ENCODE results near the gene GOPC.

The GOPC gene

DNA sequence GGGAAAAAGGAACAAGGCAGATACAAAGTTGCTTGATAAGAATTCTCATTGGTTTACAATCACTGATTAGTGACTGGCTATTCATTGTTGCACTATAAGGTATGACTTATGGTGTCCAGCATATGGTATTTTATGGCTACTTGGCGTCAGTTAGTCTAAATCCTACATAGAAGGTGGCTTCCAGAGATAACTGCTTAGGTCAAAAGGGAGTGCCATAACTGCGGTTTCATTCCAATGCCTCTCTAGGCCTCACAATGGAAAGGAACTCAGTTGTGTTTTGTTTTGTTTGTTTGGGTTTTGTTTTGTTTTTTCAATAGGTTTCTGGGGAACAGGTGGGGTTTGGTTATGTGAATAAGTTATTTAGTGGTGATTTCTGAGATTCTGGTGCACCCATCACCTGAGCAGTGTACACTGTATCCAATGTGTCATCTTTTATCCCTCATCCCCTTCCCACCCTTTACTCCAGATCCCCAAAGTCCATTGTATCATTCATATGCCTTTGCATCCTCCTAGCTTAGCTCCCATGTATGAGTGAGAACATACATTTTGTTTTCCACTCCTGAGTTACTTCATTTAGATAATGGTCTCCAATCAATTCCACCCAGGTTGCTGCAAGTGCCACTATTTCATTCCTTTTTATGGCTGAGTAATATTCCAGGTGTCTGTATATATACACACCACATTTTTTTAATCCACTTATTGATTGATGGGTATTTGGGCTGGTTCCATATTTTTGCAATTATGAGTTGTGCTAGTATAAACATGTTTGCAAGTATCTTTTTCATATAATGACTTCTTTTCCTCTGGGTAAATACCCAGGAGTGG lies 7.0 kb downstream of the GOPC start:
- no peak for DNase-seq

DNA sequence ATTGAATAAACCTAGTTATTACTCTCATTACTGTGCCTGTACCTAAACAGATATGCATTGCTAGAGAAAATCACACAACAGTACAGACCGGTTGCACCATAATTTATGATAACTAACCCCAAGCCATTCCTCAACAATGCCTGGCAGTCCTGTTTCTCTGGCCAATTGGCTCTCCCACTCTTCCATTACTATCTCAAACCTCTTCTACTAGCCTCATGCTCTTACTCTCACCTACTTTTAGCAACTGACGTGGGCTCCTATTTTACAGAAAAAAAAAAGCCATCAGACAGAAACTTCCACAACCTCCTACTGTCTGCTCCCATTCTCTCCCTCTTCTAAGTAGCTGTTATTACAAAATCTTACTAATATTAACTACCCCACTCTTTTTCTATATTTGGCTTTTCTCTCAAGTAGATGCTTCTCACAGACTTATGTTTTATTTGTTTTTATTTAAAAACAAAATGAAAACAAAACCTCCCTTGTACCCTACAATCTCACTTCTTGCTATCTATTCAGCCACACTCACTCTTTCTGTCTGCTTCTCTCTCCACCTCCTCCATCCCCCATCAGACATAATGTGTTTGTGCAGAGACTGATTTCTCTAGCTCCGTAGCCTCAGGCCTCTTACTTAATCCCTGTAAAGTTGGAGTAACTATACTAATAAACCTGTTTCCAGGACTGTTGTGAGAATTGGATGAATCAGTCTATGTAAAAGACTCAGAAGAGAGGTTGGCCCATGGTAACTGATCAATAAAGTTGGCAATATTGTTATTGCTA lies 9.1 kb downstream of the GOPC start:
- no peak for DNase-seq

DNA sequence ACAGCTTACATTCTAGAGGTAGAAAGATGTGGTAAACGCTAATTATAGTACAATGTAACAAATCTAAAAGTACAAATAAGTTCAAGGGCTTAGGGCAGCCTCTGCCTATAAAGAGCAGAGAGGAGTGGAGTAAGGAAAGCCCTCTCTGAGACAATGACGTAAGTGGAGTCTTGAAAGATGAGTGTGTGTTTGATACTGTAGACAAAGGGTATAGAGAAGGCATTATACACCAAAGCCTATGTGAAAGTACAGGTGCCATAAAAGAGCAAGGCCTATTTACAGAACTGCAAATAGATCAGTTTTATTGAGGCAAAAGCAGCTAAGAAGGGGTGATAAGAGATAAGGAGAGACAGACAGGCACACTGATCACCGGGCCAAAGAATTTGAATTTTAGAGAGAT lies 10.9 kb downstream of the GOPC start:
- no peak for DNase-seq

DNA sequence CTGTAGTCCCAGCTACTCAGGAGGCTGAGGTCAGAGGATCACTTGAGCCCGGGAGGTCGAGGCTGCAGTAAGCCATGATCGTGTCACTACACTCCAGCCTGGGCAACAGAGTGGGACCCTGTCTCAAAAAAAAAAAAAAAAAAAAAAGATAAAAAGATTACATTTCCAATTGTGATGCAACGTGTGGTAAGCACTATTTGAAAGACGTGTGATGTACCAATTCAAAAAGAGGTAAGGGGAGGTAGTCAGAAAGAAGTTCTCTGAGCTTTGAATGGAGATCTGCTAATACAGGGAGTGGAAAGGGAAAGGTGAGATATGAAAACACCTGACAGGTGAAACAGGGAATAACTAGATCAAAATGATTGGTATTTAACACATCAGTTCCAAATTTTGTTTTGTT lies 11.9 kb downstream of the GOPC start:
- no peak for DNase-seq

DNA sequence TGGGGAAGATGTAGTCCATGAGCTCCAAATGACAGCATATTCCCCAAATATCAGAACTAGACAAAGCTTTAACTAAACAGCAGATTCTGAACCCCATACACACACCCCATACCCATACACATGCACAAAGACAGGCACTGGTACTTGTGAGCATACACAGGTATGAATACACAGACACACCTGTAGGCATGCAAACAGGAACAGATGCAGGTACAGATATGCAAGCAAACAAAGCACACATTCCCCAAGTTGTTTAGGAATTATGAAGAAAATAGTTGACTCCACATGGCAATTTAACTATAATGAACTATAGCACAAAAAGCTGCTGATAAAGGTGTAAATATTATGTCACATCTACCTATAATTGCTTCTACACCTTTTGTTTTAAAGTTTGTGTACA lies 16.7 kb downstream of the GOPC start:
- no peak for DNase-seq

DNA sequence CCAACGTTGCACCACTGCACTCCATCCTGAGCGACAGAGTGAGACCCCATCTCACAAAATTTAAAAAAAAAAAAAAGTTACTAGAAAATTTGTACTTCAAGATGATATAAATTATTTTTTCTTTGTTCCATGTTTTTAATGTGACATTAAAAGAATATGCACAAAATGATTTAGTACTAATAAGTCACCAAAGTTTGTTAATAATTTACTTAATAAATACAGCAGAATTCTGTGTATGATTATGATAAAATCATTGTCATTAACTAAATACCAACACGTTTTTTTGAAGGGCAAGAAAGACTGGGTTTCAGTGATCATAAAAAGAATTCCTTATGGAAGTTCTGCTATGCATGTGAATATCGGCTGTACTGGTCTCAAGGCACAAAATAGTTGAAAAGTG lies 28.1 kb downstream of the GOPC start:
- DNase-seq, result no peak

DNA sequence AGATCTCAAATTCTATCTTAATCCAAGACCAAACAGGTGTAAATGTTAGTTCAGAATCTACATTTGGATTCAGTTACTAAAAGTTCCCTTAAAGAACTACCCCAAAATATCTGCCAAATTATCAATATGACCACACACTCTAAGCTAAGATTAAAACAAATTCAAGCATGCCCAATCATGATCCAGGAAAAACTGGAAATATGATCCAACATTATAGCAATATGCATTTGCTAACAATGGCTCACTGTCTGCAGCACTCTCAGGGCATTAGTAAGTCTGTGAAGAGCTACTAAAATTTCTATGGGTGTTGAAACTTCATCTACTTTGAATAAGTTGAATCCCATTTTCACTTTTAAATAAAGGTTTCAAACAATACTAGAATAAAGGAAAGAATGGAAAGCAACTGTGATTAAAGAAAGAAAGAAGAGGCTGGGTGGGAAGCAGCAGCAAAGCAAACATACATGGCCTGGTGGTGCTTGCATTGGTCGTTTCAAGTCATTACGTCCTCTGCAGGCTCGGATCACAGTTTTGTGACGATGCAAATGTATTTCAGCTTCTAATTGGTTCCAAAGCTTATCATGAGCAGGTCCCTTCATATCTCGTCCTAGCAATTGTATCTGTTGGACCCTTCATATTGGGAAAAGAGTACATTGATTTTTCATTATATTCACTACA lies 29.2 kb downstream of the GOPC start:
- DNase-seq, result no peak

DNA sequence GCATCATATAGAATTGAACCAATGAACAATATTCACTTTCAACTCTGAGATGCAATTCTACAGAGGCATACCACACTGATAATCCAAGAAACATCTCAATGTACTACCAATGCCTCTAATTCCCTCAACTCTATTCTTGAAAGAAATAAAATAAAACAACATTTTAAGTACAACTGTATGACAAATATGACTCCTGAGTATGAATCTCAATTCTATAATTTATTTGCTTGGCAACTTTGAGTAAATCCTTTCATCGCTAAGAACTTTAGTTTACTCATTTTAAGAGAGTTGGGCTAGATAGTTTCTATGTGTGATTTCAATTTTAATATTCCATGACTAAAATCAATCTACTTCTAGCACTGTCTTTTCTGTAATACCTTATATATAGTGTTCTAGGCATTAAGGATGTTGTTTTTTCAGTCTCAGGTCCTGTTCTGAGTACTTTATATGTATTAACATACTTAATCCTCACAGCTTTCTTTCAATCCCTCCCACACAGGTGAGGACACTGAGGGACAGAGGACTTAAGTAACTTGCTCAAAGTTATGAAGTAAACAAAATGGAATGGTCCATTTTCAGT lies 33.4 kb downstream of the GOPC start:
- no peak for DNase-seq

DNA sequence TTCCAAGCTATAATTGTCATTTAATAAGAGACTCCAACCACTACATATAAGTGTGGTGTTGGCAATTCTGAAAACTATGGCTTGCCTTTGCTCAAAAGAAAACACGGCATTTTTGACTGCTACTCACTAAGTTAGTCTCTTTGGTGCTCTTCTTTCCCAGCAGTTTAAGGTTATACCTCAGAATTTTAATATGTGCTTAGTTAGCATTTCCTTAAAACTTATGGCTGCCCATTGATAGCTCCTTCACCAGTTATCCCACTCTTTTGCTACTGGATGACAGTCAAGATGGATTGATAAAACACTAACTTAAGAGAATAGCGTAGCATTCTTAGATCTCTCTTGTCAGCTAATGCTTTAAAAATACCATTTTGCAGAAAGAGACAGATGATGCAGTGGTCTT lies 34.1 kb downstream of the GOPC start:
- no peak for DNase-seq

DNA sequence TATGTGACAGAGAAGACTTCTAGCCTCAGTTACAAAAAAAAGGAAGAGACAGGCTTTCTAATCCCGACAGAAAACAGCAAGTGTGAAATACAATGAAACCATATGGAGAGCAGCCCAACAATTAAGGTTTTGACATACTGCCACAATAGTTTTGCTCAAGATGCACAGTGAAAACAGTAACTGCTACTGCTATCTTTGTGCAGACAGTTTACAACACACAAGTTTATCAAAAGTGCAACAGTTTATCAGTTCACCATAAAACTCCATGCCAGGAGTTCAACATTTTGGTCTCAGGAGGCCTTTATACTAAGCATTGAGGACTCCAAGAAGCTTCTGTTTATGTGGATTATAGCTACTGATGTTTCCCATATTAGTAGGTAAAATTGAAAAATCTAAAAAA lies 37.6 kb downstream of the GOPC start:
- DNase-seq, result no peak

DNA sequence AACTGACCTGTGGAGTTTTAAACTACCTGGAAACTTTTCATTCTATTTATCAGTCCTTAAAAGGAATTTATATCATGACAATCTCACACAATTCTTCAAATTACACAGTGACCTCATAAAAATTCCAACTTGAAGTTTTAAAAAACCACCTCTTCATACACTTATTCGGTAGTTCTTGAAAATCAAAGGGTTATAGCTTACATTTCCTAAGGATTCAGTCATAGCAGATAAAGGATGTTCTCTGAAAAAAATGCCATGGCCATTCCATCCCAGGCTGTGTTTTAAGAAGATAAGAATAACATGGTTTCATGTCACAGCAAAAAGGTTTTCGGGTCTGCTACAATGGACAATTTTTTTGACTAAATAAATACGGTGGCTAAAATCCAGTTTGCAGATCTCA lies 41.2 kb downstream of the GOPC start:
- no peak for DNase-seq

DNA sequence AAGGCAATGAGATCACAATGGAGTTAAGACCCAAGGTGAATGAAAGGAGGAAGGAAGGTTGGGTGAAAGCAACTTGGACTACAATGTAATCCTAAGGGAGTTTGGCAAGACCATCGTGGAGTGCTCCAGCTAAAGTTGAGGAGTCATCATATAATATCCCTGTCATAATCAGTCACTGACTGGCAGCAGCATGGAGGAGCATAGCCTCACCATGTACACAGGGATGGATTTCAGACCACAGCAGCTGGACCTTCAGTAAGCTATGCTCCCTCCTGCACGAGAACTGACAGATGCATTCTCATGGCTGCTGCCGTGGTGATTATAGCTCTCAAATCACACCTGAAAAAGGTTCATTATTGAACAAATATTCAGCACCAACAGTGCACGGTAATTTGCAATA lies 43.0 kb downstream of the GOPC start:
- peak; percentile 3 for DNase-seq

DNA sequence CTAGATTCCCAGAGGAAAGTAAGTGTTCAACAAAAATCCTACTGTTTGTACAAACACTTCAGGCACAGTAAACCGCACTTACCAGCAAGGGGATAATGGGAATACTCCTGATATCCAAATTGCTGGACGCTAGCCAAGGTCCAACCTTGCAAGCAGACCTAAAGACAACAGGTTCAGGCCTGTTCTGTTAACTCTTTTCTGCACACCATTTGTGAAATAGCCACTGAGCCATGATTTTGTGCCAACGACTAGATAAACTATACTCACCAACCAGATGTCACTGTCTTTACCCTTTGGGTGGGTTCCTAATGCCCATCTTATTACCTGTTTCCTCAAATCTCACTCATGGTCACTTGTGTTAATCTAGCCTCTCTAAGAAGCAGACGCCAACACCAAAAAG lies 43.5 kb downstream of the GOPC start:
- DNase-seq, result no peak

DNA sequence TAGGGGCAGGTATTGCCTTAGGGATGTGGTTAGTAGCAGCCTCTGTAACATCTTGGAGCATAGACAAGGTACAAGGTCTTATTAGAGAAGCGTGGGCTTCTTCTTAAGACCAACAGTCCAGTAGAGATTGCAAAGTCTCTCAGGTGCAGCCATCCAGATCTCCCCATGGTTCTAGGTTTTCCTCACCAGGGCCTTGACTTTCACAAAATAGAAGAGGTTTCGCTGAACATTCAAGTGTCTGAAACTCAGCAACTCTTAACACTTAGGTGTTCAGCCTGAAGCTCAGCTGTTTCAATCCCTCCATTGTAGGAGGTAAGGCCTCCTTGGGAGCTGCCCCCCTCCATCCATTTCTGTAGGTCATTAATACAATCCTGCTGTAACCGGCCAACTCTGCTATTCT lies 44.4 kb downstream of the GOPC start:
- DNase-seq, result no peak

DNA sequence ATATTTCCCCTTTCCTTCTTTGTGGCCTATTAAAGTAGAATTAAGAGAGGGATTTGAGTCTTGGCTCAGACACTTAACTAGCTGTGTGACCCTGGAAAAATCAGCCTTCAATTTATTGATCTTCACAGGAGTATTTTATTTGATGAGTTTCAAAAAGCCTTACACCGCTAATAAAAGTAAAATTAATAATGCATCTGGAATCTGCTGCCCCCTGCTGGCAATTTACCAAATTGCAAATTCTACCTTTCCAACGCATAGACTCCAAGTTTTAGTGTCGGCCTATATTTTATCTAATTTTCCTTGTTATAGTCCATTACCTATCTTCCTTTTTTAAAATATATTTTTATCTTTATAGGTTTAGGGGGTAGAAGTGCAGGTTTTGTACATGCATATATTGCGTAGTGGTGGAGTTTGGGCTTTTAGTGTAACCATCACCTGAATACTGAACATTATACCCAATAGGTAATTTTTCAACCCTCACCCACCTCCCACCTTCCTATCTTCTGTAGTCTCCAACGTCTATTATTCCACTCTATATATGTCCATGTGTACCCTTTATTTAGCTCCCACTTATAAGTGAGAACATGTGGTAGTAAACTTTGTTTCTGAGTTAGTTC lies 46.3 kb downstream of the GOPC start:
- DNase-seq, result peak; percentile 46

DNA sequence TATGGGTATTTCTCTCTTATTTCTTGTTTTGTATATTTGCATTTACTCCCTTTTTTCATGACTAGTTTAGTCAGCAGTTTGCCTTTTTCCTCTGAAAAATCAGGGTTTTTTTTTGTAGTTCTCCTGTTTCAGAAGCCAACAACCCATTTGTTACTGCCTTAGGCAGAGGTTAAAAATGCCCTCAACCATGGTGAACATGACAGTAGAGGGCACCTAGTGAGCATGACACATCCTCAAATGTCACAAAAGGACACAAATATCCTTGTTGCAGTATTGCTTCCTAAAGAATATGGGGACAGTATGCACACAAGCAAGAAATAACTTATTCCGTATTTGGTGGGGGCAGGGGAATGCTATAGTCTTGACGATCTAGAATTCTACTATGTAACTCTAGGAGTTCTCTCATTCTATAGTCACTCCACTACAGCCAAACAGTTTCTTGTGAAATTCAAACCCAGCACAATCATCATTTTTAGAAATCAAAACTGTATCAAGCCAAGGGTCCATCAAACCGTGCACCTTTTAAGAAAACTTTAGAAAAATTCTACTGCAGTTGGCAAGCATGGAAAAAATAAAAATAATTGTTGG lies 47.0 kb downstream of the GOPC start:
- peak; percentile 17 for DNase-seq

DNA sequence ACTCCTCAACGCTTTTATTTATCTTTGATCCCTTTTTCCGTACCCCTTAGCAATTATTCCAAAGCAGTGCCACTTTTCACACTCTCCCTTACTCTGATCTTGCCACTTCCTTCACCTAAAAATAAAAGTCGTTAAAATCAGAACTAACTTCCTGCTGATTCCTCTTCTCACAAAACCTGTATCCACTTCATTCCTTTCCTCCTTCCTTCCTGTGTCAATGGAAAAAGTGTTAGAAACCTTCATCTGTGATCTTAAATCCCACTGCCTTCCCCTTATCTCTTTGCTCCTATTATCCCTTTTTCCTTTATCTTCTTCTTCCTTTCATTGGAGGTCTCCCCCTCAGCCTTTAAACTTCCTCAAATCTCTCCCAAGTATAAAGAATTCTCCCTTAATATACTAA lies 49.2 kb downstream of the GOPC start:
- DNase-seq, result no peak

DNA sequence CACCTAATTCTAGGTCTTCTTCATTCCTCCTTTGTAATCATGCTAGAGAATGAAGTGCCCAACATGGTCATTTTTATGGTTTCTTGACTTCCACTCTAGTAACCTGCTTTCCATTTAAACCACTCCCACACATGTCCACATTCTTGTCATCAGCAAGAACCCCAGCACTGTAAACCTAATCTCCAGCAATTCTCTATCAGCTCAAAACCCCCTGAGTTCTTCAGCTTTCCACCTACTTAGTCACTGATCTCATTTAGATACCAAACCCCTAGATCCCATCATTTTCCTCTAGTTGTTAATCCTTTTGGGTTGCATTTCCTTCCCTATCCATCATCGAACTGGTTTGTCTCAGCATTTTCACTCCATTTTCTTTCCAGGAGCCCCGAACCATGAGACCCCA lies 49.7 kb downstream of the GOPC start:
- DNase-seq, result no peak

DNA sequence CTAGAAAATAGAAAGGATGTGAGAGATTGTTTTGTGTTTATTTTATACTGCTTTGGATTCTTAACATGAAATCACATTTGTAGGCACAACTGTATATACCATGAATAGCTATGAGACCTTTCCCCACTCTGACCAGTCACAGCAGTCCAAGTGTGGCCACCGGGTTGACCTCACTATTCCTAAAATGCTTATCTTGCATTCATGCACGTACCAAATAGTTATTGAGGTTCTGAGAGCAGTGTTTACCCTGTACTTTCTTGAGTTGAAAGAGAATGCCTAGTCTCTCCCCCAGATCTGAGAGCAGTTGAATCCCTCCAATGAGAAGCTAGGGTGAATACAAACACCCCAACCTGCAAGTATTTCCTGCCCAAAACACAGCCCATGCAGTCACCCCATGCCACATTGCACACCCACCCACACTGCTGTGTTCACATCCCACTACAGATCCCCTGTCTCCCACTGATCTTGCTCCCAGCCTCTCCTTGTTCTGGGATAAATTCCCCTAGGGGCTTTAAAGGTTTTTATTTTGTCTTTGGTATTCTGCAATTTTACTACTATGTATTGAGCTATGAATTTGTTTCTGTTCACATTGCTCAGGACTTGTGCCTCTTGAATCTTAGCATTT lies 51.6 kb downstream of the GOPC start:
- DNase-seq, result no peak

DNA sequence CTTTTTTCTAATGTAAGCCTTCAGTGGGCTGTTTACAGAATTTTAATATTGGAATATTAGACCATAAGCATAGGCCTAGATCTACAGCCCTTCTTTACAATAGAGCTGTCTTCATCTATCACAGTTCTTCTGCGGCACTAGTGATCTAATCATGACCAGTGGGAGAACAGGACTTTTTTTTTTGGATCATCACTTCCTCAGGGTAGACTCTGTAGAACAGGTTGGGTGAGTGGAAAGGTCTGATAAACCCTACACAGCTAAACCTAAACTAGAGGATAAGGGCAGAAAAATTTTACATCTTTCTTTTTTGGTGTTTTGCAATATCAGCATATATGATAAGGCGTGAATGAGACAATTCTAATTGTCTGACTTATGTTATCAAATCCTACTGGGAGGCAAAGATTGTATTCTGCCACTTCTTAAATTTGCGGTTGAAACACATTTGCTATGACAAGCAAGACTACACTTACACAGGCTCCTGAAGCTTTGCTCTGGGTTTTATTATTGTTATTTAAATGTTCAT lies 52.2 kb downstream of the GOPC start:
- peak; percentile 42 for DNase-seq

DNA sequence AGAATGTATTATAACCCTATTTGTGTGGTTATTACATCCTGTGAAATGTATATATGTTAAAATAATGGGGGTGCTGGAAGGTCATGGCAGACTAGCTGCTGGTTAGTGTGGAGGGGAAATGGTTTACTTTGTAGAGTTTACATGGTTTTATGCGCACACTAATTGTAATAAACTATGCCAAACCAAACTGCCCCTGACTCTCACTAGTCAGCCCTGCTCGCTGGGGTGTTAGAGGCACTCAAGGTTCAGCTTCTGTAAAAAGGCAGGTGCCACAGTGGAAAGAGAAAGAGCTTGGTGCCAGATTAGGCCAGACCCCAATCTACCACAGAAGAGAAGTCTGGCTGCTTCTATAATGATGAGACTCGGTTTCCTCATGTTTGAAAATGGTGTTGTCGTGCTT lies 52.7 kb downstream of the GOPC start:
- DNase-seq, result no peak

DNA sequence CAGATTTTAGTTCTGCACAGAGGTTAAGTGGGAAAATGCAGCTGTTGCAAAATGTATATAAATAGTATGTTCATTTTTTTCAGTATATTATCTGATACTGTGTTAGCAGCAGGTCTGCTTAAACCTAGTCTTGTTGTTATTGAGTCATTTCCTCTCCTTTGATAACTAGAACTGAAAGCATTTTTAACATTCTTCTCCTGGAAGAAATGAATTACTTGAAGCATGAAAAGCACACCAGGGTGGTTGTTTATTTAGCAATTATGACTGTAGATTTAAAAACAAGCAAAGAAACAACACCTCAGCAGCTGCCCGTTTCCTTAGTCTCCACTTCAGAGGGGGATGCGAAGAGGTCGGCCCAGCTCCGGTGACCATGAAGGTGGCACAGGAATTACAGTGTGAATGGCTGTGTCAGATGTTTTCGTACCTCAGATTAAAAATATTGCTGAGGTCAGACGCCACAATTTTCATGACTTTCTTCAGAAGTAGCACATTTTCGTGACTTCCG lies 53.5 kb downstream of the GOPC start:
- DNase-seq, result peak; percentile 70

Data from DMS53 (cell line).